ENCODE measurements around the gene BCL2L1.
A peak's percentile ranks its signal among the peaks of the same experiment; 100 is the strongest.

The BCL2L1 gene

GRCh38 chr20:31722257-31723068 lies at the start of gene BCL2L1:
Gene BCL2L1 (minus strand): TSS chr20:31722868. CDS start chr20:31722218, 650 bp downstream.
- peak within 1 kb of the TSS; percentile 85 to 98 (median 96) for H3K9ac ChIP-seq
- TF ChIP-seq Cebpa-rat (IDR thresholded peaks at IDR 0.05): no peak
- H3K27ac ChIP-seq: peak within 1 kb of the TSS; percentile 91 to 100 (median 97)

DNA sequence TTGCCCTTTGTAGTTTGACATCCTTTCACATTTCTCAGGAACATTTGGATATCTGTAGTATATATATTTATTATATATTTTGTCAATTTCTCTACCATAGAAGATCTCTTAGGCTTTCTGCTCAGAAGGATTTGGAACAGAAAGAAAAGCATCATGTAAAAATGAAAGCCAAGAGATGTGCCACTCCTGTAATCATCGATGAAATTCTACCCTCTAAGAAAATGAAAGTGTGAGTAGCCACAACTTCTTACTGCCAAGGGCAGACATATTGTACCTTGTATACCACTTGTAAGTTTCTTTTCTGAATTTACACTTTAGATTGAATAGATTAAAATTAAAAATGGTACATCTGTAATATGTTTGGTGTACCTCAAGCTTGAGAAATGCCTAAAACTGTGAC lies 47.6 kb upstream of the BCL2L1 start:
- peaks cover 0 to 36% (median 9%) of the 10 kb centered on the region in 11 experiments; a peak in 8 of 22 replicates for H4K20me1 ChIP-seq
- no peaks in the 10 kb centered on the region for H3K27me3 ChIP-seq
- H3K9me3 ChIP-seq (replicated peaks in 1 of 11): no peaks in the 10 kb centered on the region
- TF ChIP-seq Cebpa-rat (IDR thresholded peaks at IDR 0.05): no peak
- H3K4me3 ChIP-seq: no peak overlapping the region
- peaks cover 24 to 100% (median 99%) of the 10 kb centered on the region in 11 experiments for H3K36me3 ChIP-seq
- H3K9ac ChIP-seq: no peak overlapping the region
- no peak overlapping the region for H3K27ac ChIP-seq
- no peak overlapping the region for H3K4me2 ChIP-seq
- no peaks in the 10 kb centered on the region for H3K4me1 ChIP-seq

More at GRCh38 chr20:31722257-31723068, at the start of gene BCL2L1:
- peaks cover 17 to 39% (median 23%) of the 10 kb centered on the region in 11 experiments; a peak in 21 of 22 replicates for H3K36me3 ChIP-seq
- H3K27me3 ChIP-seq: no peaks in the 10 kb centered on the region
- peak within 1 kb of the TSS; percentile 68 to 90 (median 72) for H3K4me3 ChIP-seq
- H3K4me1 ChIP-seq: peaks cover 35 to 60% (median 52%) of the 10 kb centered on the region in 10 experiments
- no peaks in the 10 kb centered on the region for H3K9me3 ChIP-seq (replicated peaks in 1 of 11)
- H3K4me2 ChIP-seq: peak within 1 kb of the TSS; percentile 89 to 99 (median 96)
- H4K20me1 ChIP-seq: peaks cover 0 to 34% (median 28%) of the 10 kb centered on the region in 11 experiments; a peak in 13 of 22 replicates

GRCh38 chr20:31769681-31770080 lies 47.0 kb upstream of the BCL2L1 start:
- no peak overlapping the region for H3K4me3 ChIP-seq
- no peak overlapping the region for H3K27ac ChIP-seq
- peaks cover 0 to 35% (median 10%) of the 10 kb centered on the region in 11 experiments; a peak in 10 of 22 replicates for H4K20me1 ChIP-seq
- no peaks in the 10 kb centered on the region for H3K9me3 ChIP-seq (replicated peaks in 1 of 11)
- H3K27me3 ChIP-seq: no peaks in the 10 kb centered on the region
- TF ChIP-seq Cebpa-rat (IDR thresholded peaks at IDR 0.05): no peak
- no peak overlapping the region for H3K4me2 ChIP-seq
- no peaks in the 10 kb centered on the region for H3K4me1 ChIP-seq
- peaks cover 24 to 100% (median 99%) of the 10 kb centered on the region in 11 experiments for H3K36me3 ChIP-seq
- H3K9ac ChIP-seq: no peak overlapping the region

DNA sequence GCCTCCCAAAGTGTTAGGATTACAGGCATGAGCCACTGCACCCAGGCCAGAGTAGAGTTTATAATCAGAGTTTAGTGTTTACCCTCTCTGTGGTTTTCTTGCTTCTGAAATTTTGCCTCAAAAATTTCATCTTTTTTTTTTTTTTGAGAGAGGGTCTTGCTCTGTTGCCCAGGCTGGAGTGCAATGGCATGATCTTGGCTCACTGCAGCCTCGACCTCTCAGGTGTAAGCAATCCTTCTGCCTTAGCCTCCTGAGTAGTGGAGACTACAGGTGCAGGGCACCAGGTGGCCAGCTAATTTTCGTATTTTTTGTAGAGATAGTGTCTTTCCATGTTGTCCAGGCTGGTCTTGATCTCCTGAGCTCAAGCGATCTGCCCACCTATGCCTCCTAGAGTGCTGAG lies 45.1 kb upstream of the BCL2L1 start:
- no peaks in the 10 kb centered on the region for H3K27me3 ChIP-seq
- TF ChIP-seq Cebpa-rat (IDR thresholded peaks at IDR 0.05): no peak
- H4K20me1 ChIP-seq: peaks cover 0 to 42% (median 15%) of the 10 kb centered on the region in 11 experiments; a peak in 11 of 22 replicates
- H3K4me3 ChIP-seq: no peak overlapping the region
- no peaks in the 10 kb centered on the region for H3K4me1 ChIP-seq
- H3K9me3 ChIP-seq (replicated peaks in 1 of 11): no peaks in the 10 kb centered on the region
- H3K9ac ChIP-seq: no peak overlapping the region
- no peak overlapping the region for H3K27ac ChIP-seq
- peaks cover 24 to 100% (median 98%) of the 10 kb centered on the region in 11 experiments for H3K36me3 ChIP-seq
- H3K4me2 ChIP-seq: no peak overlapping the region

DNA sequence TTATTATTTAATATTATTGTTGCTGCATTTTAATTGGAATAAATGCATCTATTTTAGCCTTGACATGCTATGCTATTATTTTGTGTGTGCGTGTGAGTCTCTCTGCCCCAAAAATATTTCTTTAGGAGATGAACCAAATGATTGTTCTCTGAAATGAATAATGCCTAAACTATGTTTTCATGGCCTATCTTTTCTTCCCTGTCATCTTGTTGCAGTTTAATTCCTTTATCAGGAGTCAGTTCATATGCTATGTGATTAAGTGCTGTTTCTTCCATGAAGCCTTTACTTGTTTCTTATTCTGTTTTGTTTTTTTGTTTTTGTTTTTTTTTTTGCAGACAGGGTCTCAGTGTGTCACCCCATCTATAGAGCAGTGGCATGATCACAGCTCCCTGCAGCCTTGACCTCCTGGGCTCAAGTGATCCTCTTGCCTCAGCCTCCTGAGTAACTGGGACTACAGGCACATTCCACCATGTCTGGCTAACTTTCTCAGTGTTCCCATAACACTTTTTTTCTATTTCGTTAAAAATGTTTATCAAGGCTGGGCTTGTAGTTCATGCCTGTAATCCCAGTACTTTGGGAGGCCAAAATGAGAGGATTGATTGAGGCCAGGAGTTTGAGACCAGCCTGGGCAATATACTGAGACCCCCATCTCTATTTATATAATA lies 42.1 kb upstream of the BCL2L1 start:
- Histone ChIP-seq H4K20me1 (peaks cover 0 to 50% (median 20%) of the 10 kb centered on the region in 11 experiments; a peak in 10 of 22 replicates), H3K27ac (no peak overlapping the region), H3K9me3 (replicated peaks in 1 of 11) (no peaks in the 10 kb centered on the region), H3K4me3 (no peak overlapping the region), H3K36me3 (peaks cover 13 to 100% (median 98%) of the 10 kb centered on the region in 11 experiments), H3K9ac (no peak overlapping the region), H3K27me3 (no peaks in the 10 kb centered on the region), H3K4me2 (no peak overlapping the region), H3K4me1 (no peaks in the 10 kb centered on the region)
- TF ChIP-seq Cebpa-rat (IDR thresholded peaks at IDR 0.05): no peak

GRCh38 chr20:31760519-31761240 lies 38.0 kb upstream of the BCL2L1 start:
- no peak overlapping the region for H3K27ac ChIP-seq

GRCh38 chr20:31759836-31760518 lies 37.3 kb upstream of the BCL2L1 start:
- Histone ChIP-seq H3K4me2 (no peak overlapping the region), H3K27me3 (no peaks in the 10 kb centered on the region), H3K27ac (no peak overlapping the region), H3K4me3 (no peak overlapping the region), H3K36me3 (peaks cover 5 to 100% (median 97%) of the 10 kb centered on the region in 11 experiments), H3K9ac (no peak overlapping the region), H3K9me3 (replicated peaks in 1 of 11) (no peaks in the 10 kb centered on the region), H4K20me1 (peaks cover 0 to 84% (median 36%) of the 10 kb centered on the region in 11 experiments; a peak in 14 of 22 replicates), H3K4me1 (no peaks in the 10 kb centered on the region)
- no peak for TF ChIP-seq Cebpa-rat (IDR thresholded peaks at IDR 0.05)

More at GRCh38 chr20:31760519-31761240, 38.0 kb upstream of the BCL2L1 start:
- H4K20me1 ChIP-seq: peaks cover 0 to 79% (median 37%) of the 10 kb centered on the region in 11 experiments; a peak in 14 of 22 replicates
- no peaks in the 10 kb centered on the region for H3K4me1 ChIP-seq
- H3K4me2 ChIP-seq: no peak overlapping the region
- H3K27me3 ChIP-seq: no peaks in the 10 kb centered on the region
- peaks cover 5 to 100% (median 97%) of the 10 kb centered on the region in 11 experiments for H3K36me3 ChIP-seq
- TF ChIP-seq Cebpa-rat (IDR thresholded peaks at IDR 0.05): no peak
- H3K9ac ChIP-seq: no peak overlapping the region
- H3K9me3 ChIP-seq (replicated peaks in 1 of 11): no peaks in the 10 kb centered on the region
- no peak overlapping the region for H3K4me3 ChIP-seq

DNA sequence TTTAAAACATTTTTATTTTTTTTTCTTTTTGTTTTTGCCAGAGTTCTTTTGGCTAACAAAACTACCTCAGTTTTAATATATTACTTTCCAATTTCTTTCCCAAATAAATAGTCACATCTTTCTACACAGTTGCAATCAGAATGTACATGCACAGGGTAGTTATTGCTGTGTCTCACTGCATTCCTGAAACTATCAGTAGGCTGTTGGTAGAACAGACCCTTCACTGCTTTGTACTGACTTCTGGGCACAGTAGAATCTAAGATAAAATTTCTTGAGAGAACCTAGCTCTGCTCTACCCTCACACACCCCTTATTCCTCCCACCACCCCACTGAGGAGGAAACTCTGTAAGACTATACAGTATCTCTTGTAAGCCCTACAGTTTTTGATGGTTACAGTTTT lies 36.3 kb upstream of the BCL2L1 start:
- TF ChIP-seq Cebpa-rat (IDR thresholded peaks at IDR 0.05): no peak
- Histone ChIP-seq H3K27ac (no peak overlapping the region), H3K36me3 (peaks cover 5 to 100% (median 96%) of the 10 kb centered on the region in 11 experiments), H3K9me3 (replicated peaks in 1 of 11) (no peaks in the 10 kb centered on the region), H3K27me3 (no peaks in the 10 kb centered on the region), H3K4me1 (no peaks in the 10 kb centered on the region), H3K4me3 (no peak overlapping the region), H3K9ac (no peak overlapping the region), H3K4me2 (no peak overlapping the region), H4K20me1 (peaks cover 0 to 84% (median 43%) of the 10 kb centered on the region in 11 experiments; a peak in 15 of 22 replicates)

Measured in BLaER1 treated with 17β-estradiol and CSF1 and Interleukin-3, amounts not matched to agents 10 nM and 100 nM (cell line).